SU-DHL-6 (cell line): ENCODE results near the gene FUNDC2.
A peak's percentile ranks its signal among the peaks of the same experiment; 100 is the strongest.

Source experiments
- H2AFZ ChIP-seq: fragments of 200-600 bp; sonication (generic); 2 replicates; pipeline ENCODE4 v1.6.1; 2014; ENCODE audit warnings: low read depth, mild to moderate bottlenecking, moderate library complexity, mixed read lengths, antibody characterized with exemption, low read length; ENCODE audit not compliant: severe bottlenecking
- H3F3A ChIP-seq: fragments of 200-600 bp; shearing (Covaris generic); 2 replicates; pipeline ENCODE4 v1.6.0; 2016; ENCODE audit warnings: antibody characterized with exemption, mild to moderate bottlenecking; ENCODE audit not compliant: insufficient read depth
- H3K27ac ChIP-seq: fragments of 200-600 bp; sonication (generic); 2 replicates; pipeline ENCODE4 v1.5.1; 2016; ENCODE audit warnings: low read depth, mild to moderate bottlenecking, low read length, moderate library complexity, mixed read lengths
- H3K27me3 ChIP-seq: fragments of 200-600 bp; sonication (generic), shearing (Covaris generic); 2 replicates; pipeline ENCODE4 v1.6.0; 2014; ENCODE audit warnings: mild to moderate bottlenecking, low read length
- H3K36me3 ChIP-seq: fragments of 200-600 bp; sonication (generic); 2 replicates; pipeline ENCODE4 v1.6.1; 2014; ENCODE audit warnings: mild to moderate bottlenecking, low read length, mixed read lengths
- H3K4me2 ChIP-seq: fragments of 300-600, 200-600 bp; shearing (Covaris generic), sonication (generic); 2 replicates; pipeline ENCODE4 v1.6.0; 2014; ENCODE audit warnings: low read length, low read depth, mild to moderate bottlenecking; ENCODE audit not compliant: poor library complexity, severe bottlenecking
- H3K4me3 ChIP-seq: fragments of 200-600 bp; sonication (generic); 2 replicates; pipeline ENCODE4 v1.5.1; 2014; ENCODE audit warnings: antibody characterized with exemption, low read length, mild to moderate bottlenecking, mixed read lengths; ENCODE audit not compliant: insufficient read depth, poor library complexity, severe bottlenecking
- H3K79me2 ChIP-seq: fragments of 200-600 bp; sonication (generic); 2 replicates; pipeline ENCODE4 v1.6.1; 2014; ENCODE audit warnings: mild to moderate bottlenecking, low read length, moderate library complexity; ENCODE audit not compliant: insufficient read depth
- H3K9ac ChIP-seq: fragments of 200-600 bp; sonication (generic); 2 replicates; pipeline ENCODE4 v1.7.0; 2014; ENCODE audit warnings: mild to moderate bottlenecking, low read length
- H3K9me2 ChIP-seq: fragments of 200-600 bp; sonication (generic); replicated peaks from 2 replicates; pipeline ENCODE4 v1.6.1; 2014; ENCODE audit warnings: low read length; ENCODE audit not compliant: insufficient read depth
- H3K9me3 ChIP-seq: fragments of 200-600 bp; sonication (generic); 2 replicates; pipeline ENCODE4 v1.6.1; 2014; ENCODE audit warnings: low read length, mixed read lengths; ENCODE audit not compliant: insufficient read depth
- H4K20me1 ChIP-seq: fragments of 200-600 bp; sonication (generic); 2 replicates; pipeline ENCODE4 v1.6.1; 2014; ENCODE audit warnings: low read depth, mild to moderate bottlenecking, antibody characterized with exemption, low read length, moderate library complexity, mixed read lengths
- EZH2phosphoT487 ChIP-seq: fragments of 200-600 bp; sonication (generic), shearing (Covaris generic); conservative IDR thresholded peaks from 2 replicates; pipeline ENCODE4 v1.6.1; 2018; ENCODE audit warnings: mild to moderate bottlenecking, antibody characterized with exemption, low read length, moderate library complexity, mixed read lengths
- TF ChIP-seq, protein P1 (sequence below): fragments of 200-600 bp; sonication (generic); IDR thresholded peaks from one replicate; pipeline ENCODE4 v1.5.1; 2017; ENCODE audit warnings: antibody characterized with exemption, mild to moderate bottlenecking, low read length, moderate library complexity; ENCODE audit not compliant: insufficient read depth, poor library complexity, severe bottlenecking

Gene FUNDC2

DNA sequence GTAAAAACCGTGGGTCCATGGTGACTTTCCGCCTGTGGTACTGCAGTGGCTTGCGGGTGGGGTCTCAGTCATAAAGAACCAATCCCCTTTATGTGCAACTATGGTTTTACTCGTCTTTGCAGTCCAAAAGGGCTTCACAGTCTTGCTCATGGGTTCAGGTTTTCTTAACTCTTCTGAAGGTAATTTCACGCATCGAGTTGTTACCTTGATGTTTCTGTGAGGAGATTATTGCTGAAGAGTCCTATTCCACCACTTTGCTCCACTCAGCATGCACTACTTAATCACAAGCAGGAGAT lies 45.6 kb upstream of the FUNDC2 start:
- Histone ChIP-seq H3K9ac (no peak overlapping the region; the same call in 1 of the 2 replicates), H3K4me2 (peak overlapping the region; percentile 24), H3K36me3 (no peaks in the 10 kb centered on the region)

DNA sequence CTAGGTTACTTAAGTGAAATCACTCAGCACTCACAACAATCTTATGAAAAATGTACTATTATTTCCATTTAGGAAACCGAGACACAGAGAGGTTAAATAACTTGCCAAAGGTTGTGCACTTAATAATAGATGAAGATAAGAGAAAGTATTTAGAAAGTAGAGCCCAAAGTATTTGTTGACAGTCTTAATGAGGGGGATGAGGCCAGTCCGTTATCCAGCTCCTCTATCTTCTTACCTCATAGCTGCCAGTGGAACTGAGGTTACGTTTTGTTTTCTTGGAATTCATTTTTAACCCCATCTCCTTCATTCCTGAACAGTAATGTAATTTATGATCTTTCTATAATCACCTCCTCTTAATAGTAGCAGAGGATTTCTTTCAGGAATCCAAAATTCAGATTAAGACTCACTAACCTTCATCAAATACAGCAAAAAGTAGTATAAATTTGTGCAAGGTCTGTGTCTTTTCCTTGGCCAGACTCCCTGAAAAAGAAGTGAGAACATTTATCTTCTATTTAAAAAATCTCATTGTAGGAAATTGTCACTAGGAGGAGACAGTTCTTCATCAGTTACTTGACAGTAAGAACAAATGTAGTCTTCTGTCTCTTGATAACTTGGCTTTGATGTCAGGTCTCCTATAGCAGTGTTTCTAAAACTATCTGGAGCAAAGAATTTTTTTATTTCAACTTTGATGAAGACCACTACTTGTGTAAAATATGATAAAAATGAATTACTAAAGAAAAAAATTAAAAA lies 39.6 kb upstream of the FUNDC2 start:
- Histone ChIP-seq H3K79me2 (no peaks in the 10 kb centered on the region), H3F3A (no peaks in the 10 kb centered on the region), H3K27ac (no peak overlapping the region), H3K9ac (no peak overlapping the region), H4K20me1 (no peaks in the 10 kb centered on the region), H3K4me2 (no peak overlapping the region), H3K27me3 (no peaks in the 10 kb centered on the region), H3K9me2 (no peaks in the 10 kb centered on the region), H2AFZ (no peak overlapping the region), H3K4me3 (no peak overlapping the region), H3K36me3 (no peaks in the 10 kb centered on the region), H3K9me3 (no peaks in the 10 kb centered on the region)
- TF ChIP-seq, protein P1, sequence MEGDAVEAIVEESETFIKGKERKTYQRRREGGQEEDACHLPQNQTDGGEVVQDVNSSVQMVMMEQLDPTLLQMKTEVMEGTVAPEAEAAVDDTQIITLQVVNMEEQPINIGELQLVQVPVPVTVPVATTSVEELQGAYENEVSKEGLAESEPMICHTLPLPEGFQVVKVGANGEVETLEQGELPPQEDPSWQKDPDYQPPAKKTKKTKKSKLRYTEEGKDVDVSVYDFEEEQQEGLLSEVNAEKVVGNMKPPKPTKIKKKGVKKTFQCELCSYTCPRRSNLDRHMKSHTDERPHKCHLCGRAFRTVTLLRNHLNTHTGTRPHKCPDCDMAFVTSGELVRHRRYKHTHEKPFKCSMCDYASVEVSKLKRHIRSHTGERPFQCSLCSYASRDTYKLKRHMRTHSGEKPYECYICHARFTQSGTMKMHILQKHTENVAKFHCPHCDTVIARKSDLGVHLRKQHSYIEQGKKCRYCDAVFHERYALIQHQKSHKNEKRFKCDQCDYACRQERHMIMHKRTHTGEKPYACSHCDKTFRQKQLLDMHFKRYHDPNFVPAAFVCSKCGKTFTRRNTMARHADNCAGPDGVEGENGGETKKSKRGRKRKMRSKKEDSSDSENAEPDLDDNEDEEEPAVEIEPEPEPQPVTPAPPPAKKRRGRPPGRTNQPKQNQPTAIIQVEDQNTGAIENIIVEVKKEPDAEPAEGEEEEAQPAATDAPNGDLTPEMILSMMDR = no peak
- no peak for TF ChIP-seq EZH2phosphoT487

More for the DNA sequence above, 45.6 kb upstream of the FUNDC2 start:
- no peaks in the 10 kb centered on the region for H3F3A ChIP-seq
- no peaks in the 10 kb centered on the region for H3K9me2 ChIP-seq
- no peak overlapping the region for H3K4me3 ChIP-seq
- TF ChIP-seq, protein P1 = no peak
- no peak for TF ChIP-seq EZH2phosphoT487
- no peaks in the 10 kb centered on the region for H4K20me1 ChIP-seq
- no peaks in the 10 kb centered on the region for H3K27me3 ChIP-seq
- no peak overlapping the region for H3K27ac ChIP-seq
- H3K79me2 ChIP-seq = no peaks in the 10 kb centered on the region
- H3K9me3 ChIP-seq = no peaks in the 10 kb centered on the region
- H2AFZ ChIP-seq = peak overlapping the region; percentile 48

DNA sequence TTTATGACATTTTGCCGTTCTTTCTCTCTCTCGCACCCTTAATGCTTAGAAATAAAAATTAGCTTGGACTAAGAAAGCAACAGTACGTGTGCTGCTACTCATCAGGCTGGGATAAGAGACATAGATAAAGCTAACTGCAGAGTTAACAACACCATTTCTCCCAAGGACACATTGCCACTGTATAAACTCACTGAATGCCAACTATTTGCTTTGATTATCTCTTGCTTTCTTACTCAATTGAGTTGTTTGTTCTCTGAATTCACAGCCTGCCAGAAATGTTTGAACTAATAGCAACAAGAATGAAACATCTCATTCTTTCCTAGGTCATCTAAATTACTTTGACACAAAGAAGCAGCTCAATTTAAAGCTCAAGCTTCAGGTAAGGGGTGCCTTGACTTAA lies 38.7 kb upstream of the FUNDC2 start:
- no peak overlapping the region for H2AFZ ChIP-seq
- no peaks in the 10 kb centered on the region for H3F3A ChIP-seq
- H3K27ac ChIP-seq = no peak overlapping the region
- no peaks in the 10 kb centered on the region for H3K79me2 ChIP-seq
- no peak overlapping the region for H3K4me2 ChIP-seq
- no peaks in the 10 kb centered on the region for H4K20me1 ChIP-seq
- H3K27me3 ChIP-seq = no peaks in the 10 kb centered on the region
- H3K9ac ChIP-seq = no peak overlapping the region
- no peaks in the 10 kb centered on the region for H3K36me3 ChIP-seq
- TF ChIP-seq EZH2phosphoT487 = no peak
- TF ChIP-seq, protein P1 = no peak
- H3K9me3 ChIP-seq = no peaks in the 10 kb centered on the region
- no peak overlapping the region for H3K4me3 ChIP-seq
- H3K9me2 ChIP-seq = no peaks in the 10 kb centered on the region
